ENCODE data around the gene CCT2. TPM values are rescaled to one million over a fixed set of nuclear protein-coding genes. Genes with fewer than 3 reads are reported as not detected.
"Not testable (repeated sequence)": the region's sequence is repeated elsewhere in the genome, so short reads cannot be mapped to it uniquely, and the experiment has no call there.

CCT2 gene
- total and polyA plus RNA-seq, 7 donors, result 96.9 to 353 (median 160) TPM

DNA sequence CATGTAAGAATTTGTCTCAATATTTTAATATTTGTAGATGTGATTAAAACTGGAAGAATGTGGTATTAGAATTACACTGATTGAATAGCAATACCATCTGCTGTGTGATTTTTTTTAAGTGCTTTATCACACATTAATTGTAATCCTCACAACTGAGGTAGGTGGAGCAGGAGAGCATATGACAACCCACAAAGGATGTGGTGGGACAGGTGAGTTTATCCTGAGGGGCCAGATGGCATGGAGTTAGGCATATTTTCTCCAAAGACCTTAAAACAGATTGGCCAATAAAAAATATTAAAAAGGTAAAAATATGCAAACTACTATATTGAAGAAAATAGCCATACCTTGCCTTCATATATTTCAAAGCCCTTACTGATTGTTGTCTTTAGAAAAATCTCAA lies 17.7 kb downstream of the CCT2 start:
- no peak for DNase-seq
- intact Hi-C loops (cut with DNase I), result no loop called here
- no peak for ATAC-seq
- Histone ChIP-seq H3K4me1 (no peaks in the 10 kb centered on the region), H3K9me3 (no peaks in the 10 kb centered on the region), H3K27me3 (ENCODE audit: insufficient read depth in 3 of 3, low read length in 2 of 3) (no peaks in the 10 kb centered on the region), H3K27ac (no peak overlapping the region), H3K36me3 (ENCODE audit: insufficient read depth in 1 of 2, low read depth in 1 of 2) (peaks cover 4 to 57% of the 10 kb centered on the region in 2 donors), H3K4me3 (no peak overlapping the region)
- no peak for TF ChIP-seq CTCF (IDR thresholded peaks at IDR 0.05)

- H3K27ac ChIP-seq; DNase-seq; ATAC-seq; H3K27me3 ChIP-seq (ENCODE audit: insufficient read depth in 3 of 3, low read length in 2 of 3); H3K9me3 ChIP-seq; intact Hi-C loops (cut with DNase I); H3K4me1 ChIP-seq; H3K4me3 ChIP-seq: not testable (repeated sequence)
- H3K36me3 ChIP-seq (ENCODE audit: insufficient read depth in 1 of 2, low read depth in 1 of 2), result peaks cover 4 to 51% of the 10 kb centered on the region in 2 donors
- 98 to 99% (median 98%) methylated on average over 4 to 5 of the region's 6 CpGs for WGBS, 3 donors
Observed at GRCh38 chr12:69603556-69603955, 18.3 kb downstream of the CCT2 start.

GRCh38 chr12:69604275-69604674 lies 19.0 kb downstream of the CCT2 start:
- H3K9me3 ChIP-seq; ATAC-seq; DNase-seq; H3K27ac ChIP-seq; H3K4me3 ChIP-seq; H3K4me1 ChIP-seq; intact Hi-C loops (cut with DNase I); H3K27me3 ChIP-seq (ENCODE audit: insufficient read depth in 3 of 3, low read length in 2 of 3): not testable (repeated sequence)
- 90 to 94% (median 93%) methylated on average over 2 of the region's 3 CpGs for WGBS, 3 donors
- H3K36me3 ChIP-seq (ENCODE audit: insufficient read depth in 1 of 2, low read depth in 1 of 2), result peaks cover 4 to 44% of the 10 kb centered on the region in 2 donors

- ATAC-seq (no peak), DNase-seq (no peak)
- no peaks in the 10 kb centered on the region for H3K4me1 ChIP-seq
- intact Hi-C loops (cut with DNase I), result no loop called here
- H3K4me3 ChIP-seq, result no peak overlapping the region
- no peak for TF ChIP-seq CTCF (IDR thresholded peaks at IDR 0.05)
- H3K27ac ChIP-seq, result no peak overlapping the region
- peaks cover 0 to 6% of the 10 kb centered on the region in 2 donors for H3K36me3 ChIP-seq (ENCODE audit: insufficient read depth in 1 of 2, low read depth in 1 of 2)
- H3K27me3 ChIP-seq (ENCODE audit: insufficient read depth in 3 of 3, low read length in 2 of 3), result no peaks in the 10 kb centered on the region
- H3K9me3 ChIP-seq, result no peaks in the 10 kb centered on the region
- WGBS, 3 donors, result 68 to 70% (median 68%) methylated on average over 2 of the region's 2 CpGs
Observed at GRCh38 chr12:69608114-69608513, 22.9 kb downstream of the CCT2 start.

DNA sequence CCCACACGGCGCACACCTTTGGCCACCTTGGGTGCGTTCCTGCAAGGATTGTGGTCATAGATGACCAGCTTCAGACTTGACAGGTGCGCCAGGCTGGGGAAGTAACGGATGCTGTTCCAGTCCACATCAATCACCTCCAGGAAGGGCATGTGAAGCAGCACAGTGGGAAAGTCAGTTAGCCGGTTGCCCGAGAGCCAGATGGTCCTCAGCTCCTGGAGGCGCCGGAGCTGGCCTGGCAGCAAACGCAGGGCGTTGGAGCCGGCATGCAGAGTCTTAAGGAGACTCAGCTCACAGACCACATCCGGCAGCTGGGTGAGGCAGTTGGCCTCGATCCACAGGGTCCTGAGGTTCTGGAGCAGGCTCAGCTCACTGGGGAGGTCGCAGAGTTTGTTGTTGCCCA lies 24.9 kb downstream of the CCT2 start:
- intact Hi-C loops (cut with DNase I), result no loop called here
- TF ChIP-seq CTCF (IDR thresholded peaks at IDR 0.05), result no peak
- Histone ChIP-seq H3K36me3 (ENCODE audit: insufficient read depth in 1 of 2, low read depth in 1 of 2) (no peaks in the 10 kb centered on the region), H3K4me3 (no peak overlapping the region), H3K27me3 (ENCODE audit: insufficient read depth in 3 of 3, low read length in 2 of 3) (no peaks in the 10 kb centered on the region), H3K9me3 (no peaks in the 10 kb centered on the region), H3K27ac (no peak overlapping the region), H3K4me1 (no peaks in the 10 kb centered on the region)
- DNase-seq, result no peak
- no peak for ATAC-seq
- WGBS, 3 donors, result 88 to 89% (median 88%) methylated on average over 15 of the region's 15 CpGs

DNA sequence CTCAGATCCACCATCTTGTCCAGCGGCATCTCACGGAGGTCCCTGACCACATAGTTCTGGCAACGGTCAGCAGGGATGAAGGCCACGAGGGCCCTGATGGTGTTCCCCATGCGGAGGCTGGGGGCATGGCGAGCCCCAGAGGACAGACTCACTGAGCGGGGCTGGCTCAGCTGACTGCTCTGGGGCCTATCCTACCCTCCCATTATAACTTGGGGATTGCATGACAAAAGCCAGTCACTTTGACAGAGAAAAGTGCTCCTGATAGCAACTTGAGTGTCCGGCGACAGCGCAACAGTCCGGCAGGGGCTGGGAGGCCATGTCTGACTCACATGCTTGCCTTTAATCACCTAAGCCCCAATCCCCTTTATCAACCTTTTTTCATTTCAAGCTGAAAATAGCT lies 25.5 kb downstream of the CCT2 start, which contains the start of gene LRRC10:
TSS of gene LRRC10 (minus strand) at position 179 of the 400 bp plus-strand sequence. CDS start at position 110, 69 bp downstream.
- Histone ChIP-seq H3K36me3 (ENCODE audit: insufficient read depth in 1 of 2, low read depth in 1 of 2) (no peaks in the 10 kb centered on the region), H3K27me3 (ENCODE audit: insufficient read depth in 3 of 3, low read length in 2 of 3) (no peaks in the 10 kb centered on the region), H3K4me3 (no peak within 1 kb of the TSS), H3K27ac (no peak within 1 kb of the TSS), H3K9me3 (no peaks in the 10 kb centered on the region), H3K4me1 (no peaks in the 10 kb centered on the region)
- intact Hi-C loops (cut with DNase I), result no loop called here
- WGBS, 3 donors, result 94 to 96% (median 94%) methylated on average over 11 of the region's 11 CpGs
- TF ChIP-seq CTCF (IDR thresholded peaks at IDR 0.05), result no peak
- no peak for ATAC-seq
- DNase-seq, result no peak
